Stimulated activated CD4-positive, alpha-beta T cell treated with anti-CD3 and anti-CD28 coated beads, Interleukin-12 subunit alpha, Interleukin-12 subunit beta, amount 100 ng/mL, for 24 hours (primary cell): Measurements from ENCODE around the gene BOLA2.
"Not testable (repeated sequence)": the region's sequence is repeated elsewhere in the genome, so short reads cannot be mapped to it uniquely, and the experiment has no call there.

ENCODE experiments used
- DNase-seq, 2 experiments: peaks; one replicate each; pipeline ENCODE4 v3.0.0-alpha.2; 2020; ENCODE audit warnings: low read depth in 2 of 2

BOLA2 gene

GRCh38 chr16:29454269-29454668 lies at the start of gene BOLA2, which contains the start of gene SLX1B:
TSS of gene BOLA2 (minus strand) at chr16:29454351. CDS start at chr16:29454253, 98 bp downstream.
TSS of gene SLX1B (plus strand) at chr16:29454533.
- not testable (repeated sequence) for DNase-seq

GRCh38 chr16:29482276-29482675 lies 28.1 kb upstream of the BOLA2 start:
- DNase-seq = not testable (repeated sequence)

GRCh38 chr16:29472065-29472464 lies 17.9 kb upstream of the BOLA2 start:
- not testable (repeated sequence) for DNase-seq

GRCh38 chr16:29469660-29470059 lies 15.5 kb upstream of the BOLA2 start:
- DNase-seq = peak; percentile 17

GRCh38 chr16:29467654-29468366 lies 13.7 kb upstream of the BOLA2 start:
- not testable (repeated sequence) for DNase-seq

- DNase-seq = not testable (repeated sequence)
Observed at GRCh38 chr16:29466904-29467303, 12.8 kb upstream of the BOLA2 start.

- DNase-seq = not testable (repeated sequence)
Observed at GRCh38 chr16:29465985-29466824, 12.1 kb upstream of the BOLA2 start.

GRCh38 chr16:29460647-29461030 lies 6.5 kb upstream of the BOLA2 start:
- not testable (repeated sequence) for DNase-seq

- not testable (repeated sequence) for DNase-seq
Observed at GRCh38 chr16:29459706-29460646, 5.8 kb upstream of the BOLA2 start, which contains the start of gene SULT1A4. TSS of gene SULT1A4 (plus strand) at chr16:29459913. CDS start at chr16:29461386, 1,473 bp downstream.

GRCh38 chr16:29457660-29458059 lies 3.5 kb upstream of the BOLA2 start:
- DNase-seq = not testable (repeated sequence)

GRCh38 chr16:29454828-29455227 lies 677 bp upstream of the BOLA2 start:
- DNase-seq = not testable (repeated sequence)

- DNase-seq = not testable (repeated sequence)
Observed at GRCh38 chr16:29453754-29454153, 397 bp downstream of the BOLA2 start.

- DNase-seq = not testable (repeated sequence)
Observed at GRCh38 chr16:29425390-29425789, 28.8 kb downstream of the BOLA2 start.

GRCh38 chr16:29423587-29423986 lies 30.6 kb downstream of the BOLA2 start:
- not testable (repeated sequence) for DNase-seq

- not testable (repeated sequence) for DNase-seq
Observed at GRCh38 chr16:29405249-29405648, 48.9 kb downstream of the BOLA2 start.
